WI38 (cell line): Measurements from ENCODE around the gene SLU7.

Experiments
- H3K4me3 ChIP-seq: 2 replicates; pipeline ENCODE4 v1.5.1; 2011; ENCODE audit warnings: low read depth, mild to moderate bottlenecking, control low read depth, low read length
- CTCF ChIP-seq: IDR thresholded peaks from 2 replicates; pipeline ENCODE4 v1.5.1; 2012; ENCODE audit warnings: low read depth, mild to moderate bottlenecking, control low read depth, low read length

The SLU7 gene

GRCh38 chr5:160419458-160420330 is 813 bp upstream of the SLU7 start:
- TF ChIP-seq CTCF, result no peak
- H3K4me3 ChIP-seq, result peak overlapping the region; percentile 94

GRCh38 chr5:160399402-160400353 is 19.2 kb downstream of the SLU7 start, which contains the start of gene FAM200C:
TSS of gene FAM200C (minus strand) at chr5:160400054. CDS start at chr5:160395490, 4,564 bp downstream.
- TF ChIP-seq CTCF, result no peak

GRCh38 chr5:160398806-160399205 is 20.1 kb downstream of the SLU7 start:
- no peak for TF ChIP-seq CTCF
- peak overlapping the region; percentile 89 for H3K4me3 ChIP-seq

More at GRCh38 chr5:160399402-160400353, 19.2 kb downstream of the SLU7 start, which contains the start of gene FAM200C:
- H3K4me3 ChIP-seq, result peak within 1 kb of the TSS; percentile 89

- TF ChIP-seq CTCF, result no peak
- H3K4me3 ChIP-seq, result no peak overlapping the region
These were observed 21.4 kb downstream of the SLU7 start for GRCh38 chr5:160397492-160397891.

GRCh38 chr5:160395111-160395510 is 23.8 kb downstream of the SLU7 start:
- no peak overlapping the region for H3K4me3 ChIP-seq
- TF ChIP-seq CTCF, result no peak

GRCh38 chr5:160390787-160391696 is 27.8 kb downstream of the SLU7 start:
- TF ChIP-seq CTCF, result no peak
- H3K4me3 ChIP-seq, result no peak overlapping the region
